ENCODE data around the gene INPP4B. TPM values are rescaled to one million over a fixed set of nuclear protein-coding genes. Genes with fewer than 3 reads are reported as not detected.

The INPP4B gene
- total RNA-seq, 1 donor from 2014 or later: 3.4 TPM

DNA sequence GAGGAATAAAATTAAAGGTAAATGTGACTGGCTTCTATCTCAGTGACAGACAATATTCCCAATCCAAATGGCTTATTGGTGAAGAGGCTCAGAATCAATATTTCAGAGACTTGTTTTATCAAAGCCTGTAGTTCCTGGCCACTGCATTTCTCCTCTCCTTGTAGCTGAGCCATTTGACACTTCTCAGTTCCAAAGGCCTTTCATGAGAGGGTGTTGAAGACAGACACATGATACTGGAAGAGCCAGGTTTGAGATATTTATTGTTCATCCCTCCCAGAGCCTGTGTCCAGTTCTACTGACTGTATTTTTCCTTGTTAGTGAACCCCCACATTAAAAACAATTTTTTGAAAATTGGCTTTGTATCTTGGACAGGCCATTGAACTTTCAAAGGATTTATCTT lies 12.9 kb upstream of the INPP4B start:
- TF ChIP-seq, protein P1, sequence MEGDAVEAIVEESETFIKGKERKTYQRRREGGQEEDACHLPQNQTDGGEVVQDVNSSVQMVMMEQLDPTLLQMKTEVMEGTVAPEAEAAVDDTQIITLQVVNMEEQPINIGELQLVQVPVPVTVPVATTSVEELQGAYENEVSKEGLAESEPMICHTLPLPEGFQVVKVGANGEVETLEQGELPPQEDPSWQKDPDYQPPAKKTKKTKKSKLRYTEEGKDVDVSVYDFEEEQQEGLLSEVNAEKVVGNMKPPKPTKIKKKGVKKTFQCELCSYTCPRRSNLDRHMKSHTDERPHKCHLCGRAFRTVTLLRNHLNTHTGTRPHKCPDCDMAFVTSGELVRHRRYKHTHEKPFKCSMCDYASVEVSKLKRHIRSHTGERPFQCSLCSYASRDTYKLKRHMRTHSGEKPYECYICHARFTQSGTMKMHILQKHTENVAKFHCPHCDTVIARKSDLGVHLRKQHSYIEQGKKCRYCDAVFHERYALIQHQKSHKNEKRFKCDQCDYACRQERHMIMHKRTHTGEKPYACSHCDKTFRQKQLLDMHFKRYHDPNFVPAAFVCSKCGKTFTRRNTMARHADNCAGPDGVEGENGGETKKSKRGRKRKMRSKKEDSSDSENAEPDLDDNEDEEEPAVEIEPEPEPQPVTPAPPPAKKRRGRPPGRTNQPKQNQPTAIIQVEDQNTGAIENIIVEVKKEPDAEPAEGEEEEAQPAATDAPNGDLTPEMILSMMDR (IDR thresholded peaks at IDR 0.05; ENCODE audit: unreplicated experiment): no peak
- no peak overlapping the region for H3K27ac Mint-ChIP-seq
- no peaks in the 10 kb centered on the region for H3K4me1 Mint-ChIP-seq (ENCODE audit: low read depth)
- DNase-seq (ENCODE audit: low spot score, unreplicated experiment): no peak
- H3K4me3 Mint-ChIP-seq (ENCODE audit: low read depth): no peak overlapping the region
- no peaks in the 10 kb centered on the region for H3K36me3 Mint-ChIP-seq (ENCODE audit: insufficient read depth)
- no peaks in the 10 kb centered on the region for H3K9me3 Mint-ChIP-seq (ENCODE audit: low read depth)
- H3K27me3 Mint-ChIP-seq: peaks cover 3% of the 10 kb centered on the region

DNA sequence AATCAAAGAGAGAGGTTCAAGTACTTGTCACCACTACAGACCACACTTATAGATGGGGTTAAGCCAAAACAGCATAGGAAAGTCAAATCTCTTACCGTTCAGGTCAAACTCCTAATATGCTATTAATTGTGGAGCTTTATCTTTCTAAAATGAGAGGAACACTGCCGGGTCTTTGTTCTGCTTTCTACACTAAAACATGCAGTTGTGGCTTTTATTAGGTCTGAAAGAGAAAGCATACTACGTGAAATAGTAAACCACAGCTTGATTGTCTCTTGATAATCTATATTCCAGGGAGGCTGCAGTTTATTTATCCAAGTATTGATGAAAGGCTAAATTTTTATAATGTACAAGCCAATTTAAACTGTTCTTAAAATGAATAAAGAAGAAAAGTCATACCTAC lies 12.3 kb upstream of the INPP4B start:
- no peak overlapping the region for H3K27ac Mint-ChIP-seq
- no peak for DNase-seq (ENCODE audit: low spot score, unreplicated experiment)
- H3K4me3 Mint-ChIP-seq (ENCODE audit: low read depth): no peak overlapping the region
- no peaks in the 10 kb centered on the region for H3K9me3 Mint-ChIP-seq (ENCODE audit: low read depth)
- H3K36me3 Mint-ChIP-seq (ENCODE audit: insufficient read depth): no peaks in the 10 kb centered on the region
- no peaks in the 10 kb centered on the region for H3K4me1 Mint-ChIP-seq (ENCODE audit: low read depth)
- peaks cover 3% of the 10 kb centered on the region for H3K27me3 Mint-ChIP-seq
- TF ChIP-seq, protein P1 (IDR thresholded peaks at IDR 0.05; ENCODE audit: unreplicated experiment): no peak

DNA sequence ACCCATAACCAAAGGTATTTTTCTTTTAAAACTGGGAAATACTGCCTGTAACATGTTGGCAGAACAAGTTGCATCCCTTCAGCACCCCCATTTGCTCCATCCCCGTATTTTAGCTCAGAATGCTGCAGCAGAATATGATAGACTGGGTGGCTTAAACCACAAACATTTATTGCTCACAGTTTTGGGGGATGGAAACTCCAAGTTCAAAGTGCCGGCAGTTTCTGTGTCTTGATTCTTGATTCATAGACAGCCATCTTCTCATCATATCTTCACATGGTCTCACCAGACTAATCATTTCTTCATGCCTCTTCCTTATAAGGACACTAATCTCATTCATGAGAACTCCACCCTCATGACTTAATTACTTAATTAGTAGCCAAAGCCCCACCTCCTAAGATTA lies 10.5 kb upstream of the INPP4B start:
- DNase-seq (ENCODE audit: low spot score, unreplicated experiment): no peak
- H3K27me3 Mint-ChIP-seq: peaks cover 3% of the 10 kb centered on the region
- no peaks in the 10 kb centered on the region for H3K4me1 Mint-ChIP-seq (ENCODE audit: low read depth)
- no peaks in the 10 kb centered on the region for H3K36me3 Mint-ChIP-seq (ENCODE audit: insufficient read depth)
- TF ChIP-seq, protein P1 (IDR thresholded peaks at IDR 0.05; ENCODE audit: unreplicated experiment): no peak
- no peak overlapping the region for H3K27ac Mint-ChIP-seq
- H3K4me3 Mint-ChIP-seq (ENCODE audit: low read depth): no peak overlapping the region
- no peaks in the 10 kb centered on the region for H3K9me3 Mint-ChIP-seq (ENCODE audit: low read depth)

DNA sequence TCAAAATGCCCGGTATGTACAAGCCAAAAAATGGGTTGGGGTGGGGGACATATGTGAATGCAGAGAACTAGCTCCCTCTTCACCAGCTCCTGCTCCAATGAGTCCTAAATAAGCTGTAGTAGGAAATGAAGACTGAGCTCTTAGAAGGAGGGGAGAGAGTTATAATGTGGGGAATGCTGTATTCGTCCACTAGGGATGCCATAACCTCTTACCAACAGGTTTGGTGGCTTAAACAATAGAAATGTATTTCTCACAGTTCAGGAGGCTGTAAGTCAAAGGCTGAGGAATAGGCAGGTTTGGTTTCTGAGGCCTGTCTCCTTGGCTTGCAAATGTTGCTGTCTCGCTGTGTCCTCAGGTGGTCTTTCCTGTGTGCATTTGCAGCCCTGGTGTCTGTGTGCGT lies 4.4 kb upstream of the INPP4B start:
- TF ChIP-seq, protein P1 (IDR thresholded peaks at IDR 0.05; ENCODE audit: unreplicated experiment): peak; percentile 52
- Mint-ChIP-seq H3K27me3 (peaks cover 39% of the 10 kb centered on the region), H3K4me1 (ENCODE audit: low read depth) (peaks cover 3% of the 10 kb centered on the region), H3K9me3 (ENCODE audit: low read depth) (no peaks in the 10 kb centered on the region), H3K36me3 (ENCODE audit: insufficient read depth) (no peaks in the 10 kb centered on the region), H3K4me3 (ENCODE audit: low read depth) (no peak overlapping the region), H3K27ac (no peak overlapping the region)
- DNase-seq (ENCODE audit: low spot score, unreplicated experiment): no peak

DNA sequence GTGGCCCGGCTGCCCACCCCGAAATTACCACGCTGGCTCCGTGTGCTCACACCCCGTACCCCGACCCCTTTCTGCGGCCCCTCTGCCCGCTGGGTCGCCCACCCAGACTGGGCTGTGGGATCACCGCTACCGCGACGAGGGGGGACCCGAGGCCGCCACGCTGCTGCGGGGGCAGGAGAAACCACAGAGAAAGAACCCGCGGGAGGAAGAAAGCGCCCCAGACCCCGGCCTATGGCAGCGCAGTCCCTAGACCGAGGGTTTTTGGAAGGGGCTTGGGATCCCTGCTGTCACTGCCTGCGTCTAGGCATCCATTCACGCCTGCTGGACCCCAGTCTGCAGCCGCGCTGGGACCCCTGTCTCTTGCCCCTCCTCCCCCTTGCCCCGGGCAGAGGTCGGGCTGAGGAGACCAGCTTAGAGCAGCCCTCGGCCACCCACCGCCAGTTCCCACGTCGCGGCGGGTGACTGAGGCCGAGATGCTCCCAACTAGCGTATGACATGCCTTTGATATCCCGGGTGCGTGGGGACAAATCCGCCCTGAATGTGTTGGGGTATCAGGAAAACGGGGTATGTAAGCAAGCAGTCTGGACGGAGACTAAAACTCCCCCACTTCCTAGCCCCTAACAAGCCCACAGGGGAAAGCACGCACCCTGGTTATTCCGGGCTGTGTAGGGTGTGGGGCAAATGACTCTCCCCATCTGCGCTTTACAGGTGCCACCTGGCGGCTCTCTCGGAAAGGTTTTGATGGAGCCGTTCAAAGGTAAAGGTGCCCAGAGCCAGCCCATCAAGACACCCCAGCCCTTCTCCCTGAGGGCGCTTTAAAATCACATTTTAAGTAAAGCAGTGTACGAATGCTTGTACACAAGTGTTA lies 862 bp upstream of the INPP4B start:
- peak overlapping the region; percentile 82 for H3K4me3 Mint-ChIP-seq (ENCODE audit: low read depth)
- TF ChIP-seq, protein P1 (IDR thresholded peaks at IDR 0.05; ENCODE audit: unreplicated experiment): peak; percentile 67
- no peaks in the 10 kb centered on the region for H3K36me3 Mint-ChIP-seq (ENCODE audit: insufficient read depth)
- H3K4me1 Mint-ChIP-seq (ENCODE audit: low read depth): peaks cover 3% of the 10 kb centered on the region
- no peak overlapping the region for H3K27ac Mint-ChIP-seq
- DNase-seq (ENCODE audit: low spot score, unreplicated experiment): peak; percentile 37
- peaks cover 60% of the 10 kb centered on the region for H3K27me3 Mint-ChIP-seq
- H3K9me3 Mint-ChIP-seq (ENCODE audit: low read depth): no peaks in the 10 kb centered on the region

Measured in progenitor cell of endocrine pancreas (in vitro differentiated cells).